ENCODE results near the gene HIGD1C.
"Not testable (repeated sequence)": the region's sequence is repeated elsewhere in the genome, so short reads cannot be mapped to it uniquely, and the experiment has no call there.

The HIGD1C gene

GRCh38 chr12:50952510-50952909, at the start of gene HIGD1C:
Gene HIGD1C (plus strand): TSS chr12:50952544. CDS start chr12:50953999, 1,455 bp downstream.
- no peak for DNase-seq (ENCODE audit: low read depth, low spot score)
- H3K27ac ChIP-seq: no peak within 1 kb of the TSS

GRCh38 chr12:50908479-50908878, 43.9 kb upstream of the HIGD1C start:
- not testable (repeated sequence) for DNase-seq (ENCODE audit: low read depth, low spot score); H3K27ac ChIP-seq

- not testable (repeated sequence) for H3K27ac ChIP-seq; DNase-seq (ENCODE audit: low read depth, low spot score)
Measured at GRCh38 chr12:50912361-50912760, 40.0 kb upstream of the HIGD1C start.

GRCh38 chr12:50913224-50913623, 39.1 kb upstream of the HIGD1C start:
- H3K27ac ChIP-seq: no peak overlapping the region
- DNase-seq (ENCODE audit: low read depth, low spot score): peak; percentile 63

GRCh38 chr12:50914872-50915484, 37.4 kb upstream of the HIGD1C start:
- no peak overlapping the region for H3K27ac ChIP-seq
- no peak for DNase-seq (ENCODE audit: low read depth, low spot score)

GRCh38 chr12:50916292-50916691, 36.1 kb upstream of the HIGD1C start:
- DNase-seq (ENCODE audit: low read depth, low spot score): no peak
- no peak overlapping the region for H3K27ac ChIP-seq

- DNase-seq (ENCODE audit: low read depth, low spot score): no peak
- H3K27ac ChIP-seq: no peak overlapping the region
Measured at GRCh38 chr12:50918584-50919316, 33.6 kb upstream of the HIGD1C start.

GRCh38 chr12:50922820-50923219, 29.5 kb upstream of the HIGD1C start:
- H3K27ac ChIP-seq: no peak overlapping the region
- DNase-seq (ENCODE audit: low read depth, low spot score): no peak

- no peak for DNase-seq (ENCODE audit: low read depth, low spot score)
- peak overlapping the region; percentile 26 for H3K27ac ChIP-seq
Measured at GRCh38 chr12:50923361-50924130, 28.8 kb upstream of the HIGD1C start.

GRCh38 chr12:50924131-50924438, 28.3 kb upstream of the HIGD1C start:
- H3K27ac ChIP-seq: peak overlapping the region; percentile 26
- no peak for DNase-seq (ENCODE audit: low read depth, low spot score)

GRCh38 chr12:50924439-50925341, 27.7 kb upstream of the HIGD1C start:
- H3K27ac ChIP-seq: peak overlapping the region; percentile 26
- DNase-seq (ENCODE audit: low read depth, low spot score): no peak

- no peak for DNase-seq (ENCODE audit: low read depth, low spot score)
- H3K27ac ChIP-seq: no peak overlapping the region
Measured at GRCh38 chr12:50925342-50925651, 27.0 kb upstream of the HIGD1C start.

GRCh38 chr12:50925920-50926319, 26.4 kb upstream of the HIGD1C start:
- no peak for DNase-seq (ENCODE audit: low read depth, low spot score)
- H3K27ac ChIP-seq: no peak overlapping the region

- DNase-seq (ENCODE audit: low read depth, low spot score): no peak
- no peak overlapping the region for H3K27ac ChIP-seq
Measured at GRCh38 chr12:50926415-50926814, 25.9 kb upstream of the HIGD1C start.

- H3K27ac ChIP-seq; DNase-seq (ENCODE audit: low read depth, low spot score): not testable (repeated sequence)
Measured at GRCh38 chr12:50926932-50927331, 25.4 kb upstream of the HIGD1C start.

GRCh38 chr12:50927356-50927755, 25.0 kb upstream of the HIGD1C start:
- H3K27ac ChIP-seq: no peak overlapping the region
- DNase-seq (ENCODE audit: low read depth, low spot score): no peak

- DNase-seq (ENCODE audit: low read depth, low spot score): no peak
- no peak overlapping the region for H3K27ac ChIP-seq
Measured at GRCh38 chr12:50927766-50928224, 24.5 kb upstream of the HIGD1C start.

GRCh38 chr12:50928392-50928791, 24.0 kb upstream of the HIGD1C start:
- no peak for DNase-seq (ENCODE audit: low read depth, low spot score)
- H3K27ac ChIP-seq: no peak overlapping the region

GRCh38 chr12:50929831-50930230, 22.5 kb upstream of the HIGD1C start:
- no peak for DNase-seq (ENCODE audit: low read depth, low spot score)
- H3K27ac ChIP-seq: no peak overlapping the region

- DNase-seq (ENCODE audit: low read depth, low spot score): not testable (repeated sequence)
Measured at GRCh38 chr12:50930477-50930876, 21.9 kb upstream of the HIGD1C start.

More at GRCh38 chr12:50930477-50930876, 21.9 kb upstream of the HIGD1C start:
- not testable (repeated sequence) for H3K27ac ChIP-seq
